ENCODE measurements around the gene FBXW11.

DNA sequence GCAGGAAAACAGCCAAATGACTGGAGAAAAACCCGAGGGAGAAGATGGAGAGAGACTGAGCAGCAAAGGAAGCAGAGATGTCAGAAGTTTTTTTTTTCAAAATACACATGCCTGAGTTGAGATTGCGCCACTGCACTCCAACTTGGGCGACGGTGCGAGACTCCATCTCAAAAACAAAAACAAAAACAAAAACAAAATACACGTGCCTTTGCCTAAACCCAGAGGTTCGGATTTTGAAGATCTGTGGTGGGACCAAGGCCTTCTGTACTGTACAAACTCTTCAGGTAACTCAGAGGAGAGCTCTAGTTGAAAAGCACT, 38.8 kb upstream of the FBXW11 start:
- TF ChIP-seq, protein P1, sequence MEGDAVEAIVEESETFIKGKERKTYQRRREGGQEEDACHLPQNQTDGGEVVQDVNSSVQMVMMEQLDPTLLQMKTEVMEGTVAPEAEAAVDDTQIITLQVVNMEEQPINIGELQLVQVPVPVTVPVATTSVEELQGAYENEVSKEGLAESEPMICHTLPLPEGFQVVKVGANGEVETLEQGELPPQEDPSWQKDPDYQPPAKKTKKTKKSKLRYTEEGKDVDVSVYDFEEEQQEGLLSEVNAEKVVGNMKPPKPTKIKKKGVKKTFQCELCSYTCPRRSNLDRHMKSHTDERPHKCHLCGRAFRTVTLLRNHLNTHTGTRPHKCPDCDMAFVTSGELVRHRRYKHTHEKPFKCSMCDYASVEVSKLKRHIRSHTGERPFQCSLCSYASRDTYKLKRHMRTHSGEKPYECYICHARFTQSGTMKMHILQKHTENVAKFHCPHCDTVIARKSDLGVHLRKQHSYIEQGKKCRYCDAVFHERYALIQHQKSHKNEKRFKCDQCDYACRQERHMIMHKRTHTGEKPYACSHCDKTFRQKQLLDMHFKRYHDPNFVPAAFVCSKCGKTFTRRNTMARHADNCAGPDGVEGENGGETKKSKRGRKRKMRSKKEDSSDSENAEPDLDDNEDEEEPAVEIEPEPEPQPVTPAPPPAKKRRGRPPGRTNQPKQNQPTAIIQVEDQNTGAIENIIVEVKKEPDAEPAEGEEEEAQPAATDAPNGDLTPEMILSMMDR (IDR thresholded peaks at IDR 0.05) = no peak
- no peak for TF ChIP-seq POLR2A (IDR thresholded peaks at IDR 0.05)

Measured in body of pancreas (tissue), 4 donors.